Fibroblast of mammary gland (primary cell): ENCODE measurements around the gene SLC43A3.

ENCODE experiments used
- DNase-seq: peaks from one replicate; pipeline ENCODE4 v3.0.0-alpha.2; 2010; ENCODE audit warnings: low read depth
- H3K4me3 ChIP-seq: 2 replicates; pipeline ENCODE4 v1.5.1; 2011; ENCODE audit warnings: low read depth, mild to moderate bottlenecking, low read length, moderate library complexity; ENCODE audit not compliant: control insufficient read depth
- CTCF ChIP-seq: conservative IDR thresholded peaks from 2 replicates; pipeline ENCODE4 v1.5.1; 2011; ENCODE audit warnings: low read depth, low read length, inconsistent platforms; ENCODE audit not compliant: control insufficient read depth, insufficient read depth

SLC43A3 gene

GRCh38 chr11:57424137-57424791 is 2.7 kb downstream of the SLC43A3 start:
- TF ChIP-seq CTCF, result no peak
- no peak for DNase-seq
- H3K4me3 ChIP-seq, result peak overlapping the region; percentile 49

- H3K4me3 ChIP-seq, result no peak overlapping the region
- TF ChIP-seq CTCF, result no peak
These were observed 4.3 kb downstream of the SLC43A3 start for GRCh38 chr11:57422669-57423068.

GRCh38 chr11:57421805-57422204 is 5.1 kb downstream of the SLC43A3 start:
- no peak for DNase-seq
- H3K4me3 ChIP-seq, result no peak overlapping the region
- TF ChIP-seq CTCF, result no peak

More at GRCh38 chr11:57422669-57423068, 4.3 kb downstream of the SLC43A3 start:
- no peak for DNase-seq

- no peak for DNase-seq
- no peak overlapping the region for H3K4me3 ChIP-seq
- no peak for TF ChIP-seq CTCF
These were observed 5.9 kb downstream of the SLC43A3 start for GRCh38 chr11:57421066-57421465.

GRCh38 chr11:57419146-57419545 is 7.8 kb downstream of the SLC43A3 start:
- no peak for TF ChIP-seq CTCF
- no peak overlapping the region for H3K4me3 ChIP-seq
- DNase-seq, result no peak

- no peak overlapping the region for H3K4me3 ChIP-seq
- TF ChIP-seq CTCF, result no peak
- no peak for DNase-seq
These were observed 8.8 kb downstream of the SLC43A3 start for GRCh38 chr11:57418131-57418530.

- TF ChIP-seq CTCF, result no peak
- peak; percentile 70 for DNase-seq
These were observed 9.9 kb downstream of the SLC43A3 start for GRCh38 chr11:57417056-57417455.

More at GRCh38 chr11:57417056-57417455, 9.9 kb downstream of the SLC43A3 start:
- H3K4me3 ChIP-seq, result no peak overlapping the region
